CD14-positive monocyte (primary cell): ENCODE measurements around the gene SPSB1. TPM values are rescaled to one million over a fixed set of nuclear protein-coding genes. Genes with fewer than 3 reads are reported as not detected.

Source experiments
- DNase-seq, 3 donors: peaks; one replicate each; pipeline ENCODE4 v3.0.0-alpha.2; 2011 to 2022
- H2AFZ ChIP-seq: 2 replicates; pipeline ENCODE4 v1.6.0; 2012; ENCODE audit warnings: mild to moderate bottlenecking, low read depth, low read length, inconsistent platforms; ENCODE audit not compliant: insufficient read depth, poor library complexity, severe bottlenecking
- H3K27ac ChIP-seq, 2 donors: 1 replicate in 1 of 2; 2 replicates in 1 of 2; pipeline ENCODE4 v1.5.1; 2012 to 2013; ENCODE audit warnings: low read length in 2 of 2, control low read depth in 1 of 2, inconsistent platforms in 1 of 2, low read depth in 1 of 2, mild to moderate bottlenecking in 1 of 2
- H3K27me3 ChIP-seq, 2 donors: one replicate each; pipeline versions ENCODE4 v1.6.0 to v1.6.1; 2011 to 2013; ENCODE audit warnings: low read length in 2 of 2; ENCODE audit not compliant: control insufficient read depth in 2 of 2, insufficient read depth in 2 of 2
- H3K36me3 ChIP-seq, 2 donors: replicated peaks in 1 of 2; 1 replicate in 1 of 2; 2 replicates in 1 of 2; pipeline versions ENCODE4 v1.5.1 to v1.6.1; 2012 to 2013; ENCODE audit warnings: low read length in 2 of 2, control low read depth in 1 of 2, inconsistent platforms in 1 of 2, mild to moderate bottlenecking in 1 of 2; ENCODE audit not compliant: insufficient read depth in 2 of 2, control insufficient read depth in 1 of 2
- H3K4me1 ChIP-seq, 2 donors: 1 replicate in 1 of 2; 2 replicates in 1 of 2; pipeline versions ENCODE4 v1.5.1 to v1.6.1; 2012 to 2013; ENCODE audit warnings: low read length in 2 of 2, control low read depth in 1 of 2, inconsistent platforms in 1 of 2, mild to moderate bottlenecking in 1 of 2, moderate library complexity in 1 of 2; ENCODE audit not compliant: insufficient read depth in 2 of 2, control insufficient read depth in 1 of 2
- H3K4me2 ChIP-seq: replicated peaks from 2 replicates; pipeline ENCODE3; 2012; ENCODE audit warnings: low read length, moderate library complexity, mild to moderate bottlenecking; ENCODE audit not compliant: poor library complexity, severe bottlenecking; ENCODE audit errors: extremely low read depth
- H3K4me3 ChIP-seq, 3 experiments: fragments of 200-600 bp in 1 of 3; sonication (generic) in 1 of 3; replicated peaks in 1 of 3; 1 replicate in 2 of 3; 2 replicates in 1 of 3; pipeline ENCODE4 v1.5.1; 2011 to 2013; ENCODE audit warnings: low read length in 3 of 3, mild to moderate bottlenecking in 3 of 3, control low read depth in 2 of 3, low read depth in 2 of 3, inconsistent platforms in 1 of 3, moderate library complexity in 1 of 3
- H3K79me2 ChIP-seq: 2 replicates; pipeline ENCODE4 v1.6.0; 2012; ENCODE audit warnings: mild to moderate bottlenecking, control low read depth, inconsistent platforms, low read length, moderate library complexity; ENCODE audit not compliant: insufficient read depth
- H3K9ac ChIP-seq: 2 replicates; pipeline ENCODE4 v1.6.0; 2017; ENCODE audit warnings: low read length, mild to moderate bottlenecking; ENCODE audit not compliant: insufficient read depth, poor library complexity, severe bottlenecking
- H3K9me3 ChIP-seq, 2 donors: replicated peaks in 1 of 2; 1 replicate in 1 of 2; 2 replicates in 1 of 2; pipeline versions ENCODE4 v1.5.1 to v1.6.1; 2012 to 2013; ENCODE audit warnings: low read length in 2 of 2, control low read depth in 1 of 2; ENCODE audit not compliant: control insufficient read depth in 1 of 2, insufficient read depth in 1 of 2
- H4K20me1 ChIP-seq: 2 replicates; pipeline ENCODE4 v1.6.0; 2012; ENCODE audit warnings: mild to moderate bottlenecking, low read length, control low read depth, moderate library complexity; ENCODE audit not compliant: insufficient read depth
- H3K27ac Mint-ChIP-seq, 7 donors: one replicate each; pipeline ENCODE4 v1.8.0; 2020; ENCODE audit warnings: mild to moderate bottlenecking in 7 of 7, mixed read lengths in 7 of 7, moderate library complexity in 6 of 7, inconsistent platforms in 2 of 7
- H3K27me3 Mint-ChIP-seq, 3 donors: one replicate each; pipeline ENCODE4 v1.8.0; 2021 to 2022; ENCODE audit warnings: low read depth in 3 of 3, mild to moderate bottlenecking in 3 of 3, mixed read lengths in 3 of 3, moderate library complexity in 3 of 3, inconsistent platforms in 1 of 3
- H3K36me3 Mint-ChIP-seq, 2 donors: one replicate each; pipeline ENCODE4 v1.8.0; 2020; ENCODE audit warnings: mixed read lengths in 2 of 2, inconsistent platforms in 1 of 2, mild to moderate bottlenecking in 1 of 2
- H3K4me1 Mint-ChIP-seq: one replicate; pipeline ENCODE4 v1.8.0; 2020; ENCODE audit warnings: mild to moderate bottlenecking, mixed read lengths
- H3K4me3 Mint-ChIP-seq, 2 donors: one replicate each; pipeline ENCODE4 v1.8.0; 2020; ENCODE audit warnings: mild to moderate bottlenecking in 2 of 2, mixed read lengths in 2 of 2, moderate library complexity in 1 of 2
- H3K9me3 Mint-ChIP-seq, 7 donors: one replicate each; pipeline ENCODE4 v1.8.0; 2020 to 2022; ENCODE audit warnings: mixed read lengths in 7 of 7, mild to moderate bottlenecking in 6 of 7, moderate library complexity in 6 of 7, inconsistent platforms in 2 of 7
- CTCF ChIP-seq: fragments of 200-600 bp; IDR thresholded peaks from one replicate; pipeline ENCODE4 v1.8.0; 2022; ENCODE audit warnings: antibody characterized with exemption, mild to moderate bottlenecking
- WGBS: methylation state at CpG from one replicate; pipeline ENCODE4 v1.1.5; 2013; ENCODE audit warnings: missing lambda C conversion rate; ENCODE audit not compliant: insufficient coverage; 5-methylcytosine and 5-hydroxymethylcytosine counted together
- intact Hi-C, 2 donors: fragments of 100-400 bp; cut with micrococcal nuclease; formaldehyde crosslinking; loops; one replicate each; pipeline versions ENCODE4 v1.15.0 to v1.15.1; 2023
- polyA plus RNA-seq, 3 donors: library from polyadenylated mRNA; depleted of rRNA in 1 of 3; unstranded in 2 of 3; stranded (reverse) in 1 of 3; fragments of 300-500 nt in 2 of 3; fragments of >200 nt in 1 of 3; fragmentation: Illumina TruSeq in 2 of 3; gene quantifications; 1 replicate in 2 of 3; 2 replicates in 1 of 3; pipeline ENCODE4 v1.2.3, GENCODE V29; 2012 to 2021

Gene SPSB1
- polyA plus RNA-seq, 3 donors, result 0.15 to 1.2 (median 0.29) TPM

DNA sequence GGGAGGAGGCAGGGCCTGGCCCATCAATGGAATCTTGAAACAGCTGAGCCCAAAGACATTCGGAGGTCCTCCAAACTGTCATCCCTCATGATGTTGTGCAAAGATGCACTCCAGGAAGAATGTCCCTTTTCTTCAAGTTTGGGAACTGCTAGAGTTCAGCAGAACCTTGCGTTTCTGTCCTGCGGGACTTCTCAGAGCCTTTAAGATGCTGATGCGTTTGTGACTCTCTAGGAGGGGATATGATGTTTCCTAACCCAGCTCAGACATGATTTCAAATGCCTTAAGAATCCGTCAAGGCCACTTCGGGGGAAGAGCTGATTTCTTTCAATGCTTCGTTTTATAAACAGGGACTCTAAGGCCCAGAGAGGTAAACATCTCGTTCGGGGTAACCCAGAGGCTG lies 35.5 kb downstream of the SPSB1 start:
- H3K9me3 ChIP-seq, result no peaks in the 10 kb centered on the region
- Mint-ChIP-seq H3K4me1 (peaks cover 2% of the 10 kb centered on the region), H3K27me3 (peaks cover 3 to 10% (median 3%) of the 10 kb centered on the region in 3 donors), H3K9me3 (peaks cover 0 to 2% (median 0%) of the 10 kb centered on the region in 7 donors), H3K4me3 (no peak overlapping the region), H3K36me3 (no peaks in the 10 kb centered on the region), H3K27ac (no peak overlapping the region)
- H3K9ac ChIP-seq, result no peak overlapping the region
- 94% methylated on average over 5 of the region's 9 CpGs for WGBS
- no peak for TF ChIP-seq CTCF
- H4K20me1 ChIP-seq, result no peaks in the 10 kb centered on the region
- H3K4me2 ChIP-seq, result no peak overlapping the region
- DNase-seq, result no peak
- intact Hi-C loops, result no loop called here
- H3K36me3 ChIP-seq, result no peaks in the 10 kb centered on the region
- no peaks in the 10 kb centered on the region for H3K79me2 ChIP-seq
- H2AFZ ChIP-seq, result no peak overlapping the region
- H3K27me3 ChIP-seq, result no peaks in the 10 kb centered on the region
- no peaks in the 10 kb centered on the region for H3K4me1 ChIP-seq
- no peak overlapping the region for H3K4me3 ChIP-seq
- H3K27ac ChIP-seq, result no peak overlapping the region

DNA sequence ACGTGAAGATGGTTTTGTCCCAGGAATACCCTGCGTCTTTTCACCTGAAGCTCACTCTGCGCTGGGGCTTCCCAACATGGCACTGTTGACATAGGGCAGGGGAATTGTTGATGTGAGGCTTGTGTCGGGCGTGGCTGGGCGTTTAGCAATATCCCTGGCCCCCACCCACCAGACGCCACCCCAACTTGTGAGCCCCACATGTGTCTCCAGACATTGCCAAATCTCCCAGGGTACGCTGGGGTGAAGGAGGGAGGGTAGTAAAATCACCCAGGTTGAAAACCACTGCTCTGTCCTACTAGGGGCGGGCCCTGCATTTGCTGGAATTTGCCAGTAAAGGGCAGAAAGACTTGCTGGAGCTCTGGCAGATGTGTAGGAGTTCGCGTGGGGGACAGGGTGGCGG lies 36.0 kb downstream of the SPSB1 start:
- TF ChIP-seq CTCF, result no peak
- no peaks in the 10 kb centered on the region for H3K27me3 ChIP-seq
- H3K27ac ChIP-seq, result no peak overlapping the region
- H3K4me1 ChIP-seq, result no peaks in the 10 kb centered on the region
- no peaks in the 10 kb centered on the region for H4K20me1 ChIP-seq
- Mint-ChIP-seq H3K27me3 (peaks cover 3 to 8% (median 6%) of the 10 kb centered on the region in 3 donors), H3K9me3 (peaks cover 0 to 2% (median 0%) of the 10 kb centered on the region in 7 donors), H3K27ac (no peak overlapping the region), H3K4me1 (peaks cover 2% of the 10 kb centered on the region), H3K4me3 (no peak overlapping the region), H3K36me3 (no peaks in the 10 kb centered on the region)
- no peak overlapping the region for H3K9ac ChIP-seq
- no peak overlapping the region for H3K4me2 ChIP-seq
- no peak overlapping the region for H3K4me3 ChIP-seq
- no peak for DNase-seq
- no peaks in the 10 kb centered on the region for H3K36me3 ChIP-seq
- H2AFZ ChIP-seq, result no peak overlapping the region
- H3K79me2 ChIP-seq, result no peaks in the 10 kb centered on the region
- 84% methylated on average over 7 of the region's 12 CpGs for WGBS
- intact Hi-C loops, result no loop called here
- no peaks in the 10 kb centered on the region for H3K9me3 ChIP-seq
